ENCODE data around the gene DPYD. TPM values are rescaled to one million over a fixed set of nuclear protein-coding genes. Genes with fewer than 3 reads are reported as not detected.

The DPYD gene
- total RNA-seq, 1 donor = 81.9 TPM

- no peak overlapping the region for H3K4me3 ChIP-seq (ENCODE audit: low read depth, low read length)
- no peak for TF ChIP-seq CTCF (IDR thresholded peaks at IDR 0.05; ENCODE audit: insufficient read depth, low read length)
- DNase-seq (ENCODE audit: low read depth) = no peak
These were observed 757.1 kb downstream of the DPYD start for GRCh38 chr1:97163591-97164275.

- TF ChIP-seq CTCF (IDR thresholded peaks at IDR 0.05; ENCODE audit: insufficient read depth, low read length) = no peak
- DNase-seq (ENCODE audit: low read depth) = peak; percentile 58
- no peak overlapping the region for H3K4me3 ChIP-seq (ENCODE audit: low read depth, low read length)
These were observed 760.0 kb downstream of the DPYD start for GRCh38 chr1:97160818-97161217.

- TF ChIP-seq CTCF (IDR thresholded peaks at IDR 0.05; ENCODE audit: insufficient read depth, low read length) = no peak
- DNase-seq (ENCODE audit: low read depth) = no peak
- H3K4me3 ChIP-seq (ENCODE audit: low read depth, low read length) = no peak overlapping the region
These were observed 761.5 kb downstream of the DPYD start for GRCh38 chr1:97159342-97159741.

- TF ChIP-seq CTCF (IDR thresholded peaks at IDR 0.05; ENCODE audit: insufficient read depth, low read length) = no peak
- DNase-seq (ENCODE audit: low read depth) = no peak
- H3K4me3 ChIP-seq (ENCODE audit: low read depth, low read length) = no peak overlapping the region
These were observed 762.1 kb downstream of the DPYD start for GRCh38 chr1:97158691-97159096.

- no peak for TF ChIP-seq CTCF (IDR thresholded peaks at IDR 0.05; ENCODE audit: insufficient read depth, low read length)
- no peak for DNase-seq (ENCODE audit: low read depth)
- no peak overlapping the region for H3K4me3 ChIP-seq (ENCODE audit: low read depth, low read length)
These were observed 762.8 kb downstream of the DPYD start for GRCh38 chr1:97157991-97158390.

GRCh38 chr1:97151651-97152050, 769.2 kb downstream of the DPYD start:
- no peak overlapping the region for H3K4me3 ChIP-seq (ENCODE audit: low read depth, low read length)
- TF ChIP-seq CTCF (IDR thresholded peaks at IDR 0.05; ENCODE audit: insufficient read depth, low read length) = no peak
- DNase-seq (ENCODE audit: low read depth) = no peak
